Trophoblast cell (in vitro differentiated cells and primary cell): ENCODE data around the gene KRT6A.

Source experiments
- DNase-seq, 2 donors: peaks; one replicate each; pipeline ENCODE4 v3.0.0-alpha.2; 2016
- H2AFZ ChIP-seq: 2 replicates; pipeline ENCODE4 v1.6.1; 2013; ENCODE audit warnings: low read length, moderate library complexity, mild to moderate bottlenecking; ENCODE audit not compliant: insufficient read depth, poor library complexity
- H2AK5ac ChIP-seq: 2 replicates; pipeline ENCODE4 v1.6.1; 2013; ENCODE audit warnings: mild to moderate bottlenecking, low read length
- H2BK120ac ChIP-seq: 2 replicates; pipeline ENCODE4 v1.6.1; 2013; ENCODE audit warnings: low read length, mild to moderate bottlenecking, moderate library complexity; ENCODE audit not compliant: insufficient read depth, poor library complexity
- H2BK12ac ChIP-seq: 2 replicates; pipeline ENCODE4 v1.6.1; 2013; ENCODE audit warnings: mild to moderate bottlenecking, low read length, moderate library complexity
- H2BK5ac ChIP-seq: 2 replicates; pipeline ENCODE4 v1.6.1; 2013; ENCODE audit warnings: low read length, low read depth, moderate library complexity, mild to moderate bottlenecking; ENCODE audit not compliant: poor library complexity
- H3K14ac ChIP-seq: 2 replicates; pipeline ENCODE4 v1.6.1; 2013; ENCODE audit warnings: mild to moderate bottlenecking, low read length
- H3K18ac ChIP-seq: 2 replicates; pipeline ENCODE4 v1.6.1; 2013; ENCODE audit warnings: mild to moderate bottlenecking, low read length
- H3K23ac ChIP-seq: 2 replicates; pipeline ENCODE4 v1.6.1; 2013; ENCODE audit warnings: low read length
- H3K27ac ChIP-seq: 2 replicates; pipeline ENCODE4 v1.5.1; 2013; ENCODE audit warnings: low read depth, mild to moderate bottlenecking, inconsistent platforms, low read length, moderate library complexity
- H3K27me3 ChIP-seq: 2 replicates; pipeline ENCODE4 v1.6.1; 2013; ENCODE audit warnings: inconsistent platforms, mild to moderate bottlenecking, low read length, moderate library complexity; ENCODE audit not compliant: insufficient read depth
- H3K36me3 ChIP-seq, 2 experiments: 1 replicate in 1 of 2; 2 replicates in 1 of 2; pipeline ENCODE4 v1.6.1; 2013; ENCODE audit warnings: low read length in 2 of 2, mild to moderate bottlenecking in 2 of 2, moderate library complexity in 1 of 2; ENCODE audit not compliant: insufficient read depth in 2 of 2, control insufficient read depth in 1 of 2
- H3K4ac ChIP-seq: 2 replicates; pipeline ENCODE4 v1.6.1; 2013; ENCODE audit warnings: low read depth, mild to moderate bottlenecking, low read length, moderate library complexity
- H3K4me1 ChIP-seq, 2 experiments: 1 replicate in 1 of 2; 2 replicates in 1 of 2; pipeline ENCODE4 v1.6.1; 2013; ENCODE audit warnings: low read length in 2 of 2, mild to moderate bottlenecking in 2 of 2, moderate library complexity in 1 of 2; ENCODE audit not compliant: insufficient read depth in 2 of 2, control insufficient read depth in 1 of 2
- H3K4me2 ChIP-seq: 2 replicates; pipeline ENCODE4 v1.6.1; 2013; ENCODE audit warnings: inconsistent platforms, mild to moderate bottlenecking, low read length, moderate library complexity
- H3K4me3 ChIP-seq: 2 replicates; pipeline ENCODE4 v1.5.1; 2013; ENCODE audit warnings: mild to moderate bottlenecking, low read depth, low read length, inconsistent platforms
- H3K79me1 ChIP-seq: one replicate; pipeline ENCODE4 v1.6.1; 2013; ENCODE audit warnings: low read length
- H3K79me2 ChIP-seq: 2 replicates; pipeline ENCODE4 v1.6.1; 2013; ENCODE audit warnings: low read length, mild to moderate bottlenecking; ENCODE audit not compliant: control insufficient read depth, insufficient read depth, poor library complexity
- H3K9ac ChIP-seq: 2 replicates; pipeline ENCODE4 v1.6.1; 2013; ENCODE audit warnings: mild to moderate bottlenecking, low read length
- H3K9me3 ChIP-seq: 2 replicates; pipeline ENCODE4 v1.6.1; 2013; ENCODE audit warnings: low read depth, mild to moderate bottlenecking, control low read depth, inconsistent platforms, low read length; ENCODE audit not compliant: insufficient read depth
- H4K12ac ChIP-seq: 2 replicates; pipeline ENCODE4 v1.6.1; 2013; ENCODE audit warnings: low read depth, mild to moderate bottlenecking, low read length, moderate library complexity
- H4K8ac ChIP-seq: 2 replicates; pipeline ENCODE4 v1.6.1; 2013; ENCODE audit warnings: low read depth, mild to moderate bottlenecking, low read length, moderate library complexity
- H4K91ac ChIP-seq: one replicate; pipeline ENCODE4 v1.6.1; 2013; ENCODE audit warnings: low read depth, mild to moderate bottlenecking, low read length, moderate library complexity
- WGBS: extraction: QIAGEN DNeasy Blood & Tissue Kit; methylation state at CpG from one replicate; pipeline ENCODE4 v1.1.7; 2013; ENCODE audit warnings: missing lambda C conversion rate; ENCODE audit not compliant: insufficient read length, insufficient coverage; ENCODE audit errors: extremely low coverage; 5-methylcytosine and 5-hydroxymethylcytosine counted together

KRT6A gene

DNA sequence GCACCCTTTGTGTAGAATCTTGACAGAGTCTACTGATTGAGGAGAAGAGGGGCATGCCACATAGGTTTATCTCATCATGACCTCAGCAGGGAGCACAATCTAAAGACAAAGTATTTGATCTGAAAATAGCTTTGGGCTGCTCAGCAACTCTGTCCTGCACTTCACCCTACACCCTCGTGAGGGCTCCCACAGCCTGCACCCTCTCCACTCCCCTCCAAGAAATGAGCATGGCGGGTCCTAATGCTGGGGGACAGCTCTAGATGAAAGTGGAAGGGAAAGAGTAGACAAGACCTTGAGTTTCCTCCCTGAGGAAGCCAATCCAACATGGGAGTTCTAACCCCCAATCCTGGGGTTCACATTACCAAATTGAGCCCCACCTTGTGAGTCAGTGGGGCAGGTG is 37.8 kb upstream of the KRT6A start:
- Histone ChIP-seq H3K4ac (no peak overlapping the region), H4K91ac (no peak overlapping the region), H3K9me3 (peaks cover 4% of the 10 kb centered on the region), H3K9ac (no peak overlapping the region), H3K27ac (no peak overlapping the region), H3K79me2 (no peaks in the 10 kb centered on the region), H2AK5ac (no peak overlapping the region), H3K36me3 (no peaks in the 10 kb centered on the region), H2BK12ac (no peak overlapping the region), H3K27me3 (no peaks in the 10 kb centered on the region), H3K23ac (no peak overlapping the region), H3K4me1 (no peaks in the 10 kb centered on the region), H3K4me2 (no peak overlapping the region), H2AFZ (no peak overlapping the region), H3K79me1 (no peaks in the 10 kb centered on the region), H2BK5ac (no peak overlapping the region), H4K8ac (no peak overlapping the region), H2BK120ac (no peak overlapping the region), H3K4me3 (no peak overlapping the region), H4K12ac (no peak overlapping the region), H3K18ac (no peak overlapping the region), H3K14ac (no peak overlapping the region)
- DNase-seq = no peak
- no CpG with 5 or more reads among the region's 2 CpGs for WGBS

DNA sequence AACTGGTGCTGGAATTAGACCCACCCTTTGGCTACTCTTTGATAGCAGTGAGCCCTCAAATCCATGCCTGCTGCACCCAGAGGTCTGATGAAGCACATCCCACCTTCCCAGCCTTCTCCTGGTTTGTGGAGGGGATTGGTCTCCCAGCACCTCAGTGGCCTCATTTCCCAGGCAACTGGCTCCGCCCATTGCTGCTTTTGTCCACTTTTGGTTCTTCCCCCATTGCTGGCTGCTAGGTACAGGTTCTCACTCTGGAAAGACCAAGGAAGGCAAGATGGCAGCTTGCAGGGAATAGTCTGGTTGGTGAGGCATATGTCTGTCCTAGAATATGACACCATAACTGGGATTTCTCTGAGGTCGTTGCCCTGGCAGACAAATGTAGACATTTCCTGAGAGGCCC is 37.3 kb upstream of the KRT6A start:
- DNase-seq = no peak
- no peak overlapping the region for H3K14ac ChIP-seq
- H4K12ac ChIP-seq = no peak overlapping the region
- no peak overlapping the region for H2AFZ ChIP-seq
- no peak overlapping the region for H3K4me2 ChIP-seq
- no peak overlapping the region for H2BK5ac ChIP-seq
- H3K18ac ChIP-seq = no peak overlapping the region
- no peak overlapping the region for H3K27ac ChIP-seq
- no peak overlapping the region for H2BK120ac ChIP-seq
- no peak overlapping the region for H3K4ac ChIP-seq
- H3K36me3 ChIP-seq = no peaks in the 10 kb centered on the region
- no peak overlapping the region for H2BK12ac ChIP-seq
- H3K27me3 ChIP-seq = no peaks in the 10 kb centered on the region
- no peak overlapping the region for H3K9ac ChIP-seq
- peaks cover 4% of the 10 kb centered on the region for H3K9me3 ChIP-seq
- H3K23ac ChIP-seq = no peak overlapping the region
- H3K79me2 ChIP-seq = no peaks in the 10 kb centered on the region
- H4K91ac ChIP-seq = no peak overlapping the region
- no peak overlapping the region for H4K8ac ChIP-seq
- WGBS = no CpG with 5 or more reads among the region's 2 CpGs
- H3K4me1 ChIP-seq = no peaks in the 10 kb centered on the region
- no peaks in the 10 kb centered on the region for H3K79me1 ChIP-seq
- H3K4me3 ChIP-seq = no peak overlapping the region
- H2AK5ac ChIP-seq = no peak overlapping the region

DNA sequence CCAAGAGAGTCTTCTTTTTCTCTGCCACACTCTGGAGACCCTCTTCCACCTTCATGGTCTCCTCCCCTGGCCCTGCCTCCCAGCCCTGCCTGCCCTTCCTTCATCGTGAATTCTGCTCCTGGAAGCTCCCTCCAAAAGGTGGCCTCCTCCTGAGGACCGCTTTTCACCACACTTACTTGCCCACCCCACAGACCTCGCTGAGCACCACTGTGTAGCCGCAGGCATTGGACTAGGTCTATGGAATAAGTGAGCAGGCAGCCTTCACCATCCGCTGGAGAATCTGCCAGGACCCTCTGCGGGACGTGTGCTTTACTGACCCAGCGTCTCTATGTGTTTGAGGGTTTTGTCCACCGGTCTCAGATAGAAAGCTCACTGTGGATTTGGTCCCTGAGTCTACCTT is 36.8 kb upstream of the KRT6A start:
- H2AFZ ChIP-seq = no peak overlapping the region
- no peak overlapping the region for H4K91ac ChIP-seq
- no peaks in the 10 kb centered on the region for H3K79me2 ChIP-seq
- H3K36me3 ChIP-seq = no peaks in the 10 kb centered on the region
- peaks cover 4% of the 10 kb centered on the region for H3K9me3 ChIP-seq
- H3K23ac ChIP-seq = no peak overlapping the region
- H3K4ac ChIP-seq = no peak overlapping the region
- H3K4me1 ChIP-seq = no peaks in the 10 kb centered on the region
- no peak overlapping the region for H3K18ac ChIP-seq
- H2BK120ac ChIP-seq = no peak overlapping the region
- no peak overlapping the region for H2AK5ac ChIP-seq
- no peak overlapping the region for H3K14ac ChIP-seq
- H3K4me2 ChIP-seq = no peak overlapping the region
- DNase-seq = no peak
- H3K27ac ChIP-seq = no peak overlapping the region
- no peak overlapping the region for H3K9ac ChIP-seq
- H4K8ac ChIP-seq = no peak overlapping the region
- no peak overlapping the region for H3K4me3 ChIP-seq
- no peak overlapping the region for H4K12ac ChIP-seq
- WGBS = no CpG with 5 or more reads among the region's 9 CpGs
- no peaks in the 10 kb centered on the region for H3K79me1 ChIP-seq
- H3K27me3 ChIP-seq = no peaks in the 10 kb centered on the region
- H2BK12ac ChIP-seq = no peak overlapping the region
- no peak overlapping the region for H2BK5ac ChIP-seq

DNA sequence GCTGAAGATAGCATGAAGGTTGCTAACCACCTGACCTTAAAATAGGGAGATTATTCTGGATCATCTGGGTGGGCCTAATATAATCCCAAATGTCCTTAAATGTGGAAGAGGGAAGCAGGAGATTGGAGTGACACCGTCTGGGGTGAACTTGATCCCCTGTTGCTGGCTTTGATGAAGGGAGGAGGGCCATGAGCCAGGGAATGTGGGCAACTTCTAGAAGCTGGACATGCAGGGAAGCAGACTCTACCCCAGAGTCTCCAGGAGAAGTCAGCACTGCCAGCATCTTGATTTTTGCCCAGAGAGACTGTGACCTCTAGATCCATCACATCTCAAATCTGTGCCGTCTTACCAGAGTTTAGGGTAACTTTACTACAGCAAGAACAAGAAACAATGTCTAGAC is 36.4 kb upstream of the KRT6A start:
- Histone ChIP-seq H4K12ac (no peak overlapping the region), H2BK120ac (no peak overlapping the region), H4K91ac (no peak overlapping the region), H2AK5ac (no peak overlapping the region), H3K36me3 (no peaks in the 10 kb centered on the region), H3K27me3 (no peaks in the 10 kb centered on the region), H3K79me2 (no peaks in the 10 kb centered on the region), H3K4me3 (no peak overlapping the region), H2AFZ (no peak overlapping the region), H3K79me1 (no peaks in the 10 kb centered on the region), H2BK5ac (no peak overlapping the region), H3K14ac (no peak overlapping the region), H2BK12ac (no peak overlapping the region), H3K9ac (no peak overlapping the region), H3K23ac (no peak overlapping the region), H3K18ac (no peak overlapping the region), H3K9me3 (peaks cover 4% of the 10 kb centered on the region), H3K27ac (no peak overlapping the region), H3K4me2 (no peak overlapping the region), H4K8ac (no peak overlapping the region), H3K4ac (no peak overlapping the region), H3K4me1 (peaks cover 2% of the 10 kb centered on the region in 2 experiments)
- WGBS = no CpG with 5 or more reads among the region's 2 CpGs
- DNase-seq = no peak
